OCI-LY7 (cell line): ENCODE data around the gene PANK3. TPM values are rescaled to one million over a fixed set of nuclear protein-coding genes. Genes with fewer than 3 reads are reported as not detected.

Experiments used
- BruUV-seq: library from RNA; stranded (reverse); fragments of 400-500 nt; replicated peaks from 2 replicates; lab custom pipeline; 2021; lab: Mats Ljungman, UMichigan
- CTCF ChIA-PET: fragments of 300-600 bp; sonication (Branson Sonifier 250); formaldehyde crosslinking; loops from one replicate; lab custom pipeline; 2022; ENCODE audit warnings: antibody characterized with exemption; ENCODE audit not compliant: unreplicated experiment; lab: Charles Lee
- POLR2A ChIA-PET: fragments of 300-600 bp; sonication (Branson Sonifier 250); formaldehyde crosslinking; loops from one replicate; lab custom pipeline; 2022; ENCODE audit warnings: antibody characterized with exemption; lab: Charles Lee
- DNase-seq: peaks from one replicate; pipeline ENCODE4 v3.0.0-alpha.2; 2015; ENCODE audit warnings: low spot score
- H2AFZ ChIP-seq: fragments of 200-600 bp; sonication (generic), shearing (Covaris generic); 2 replicates; pipeline ENCODE4 v1.6.1; 2014; ENCODE audit warnings: mild to moderate bottlenecking, antibody characterized with exemption, low read length, moderate library complexity
- H3K27ac ChIP-seq: fragments of 200-600 bp; sonication (generic); 2 replicates; pipeline ENCODE4 v1.5.1; 2014; ENCODE audit warnings: mixed run types, low read depth, mild to moderate bottlenecking, moderate library complexity, low read length, inconsistent platforms; ENCODE audit not compliant: poor library complexity, severe bottlenecking
- H3K36me3 ChIP-seq: fragments of 200-600 bp; sonication (generic); 2 replicates; pipeline ENCODE4 v1.6.1; 2014; ENCODE audit warnings: mild to moderate bottlenecking, antibody characterized with exemption, low read length, moderate library complexity, mixed read lengths; ENCODE audit not compliant: insufficient read depth
- H3K4me1 ChIP-seq: fragments of 200-600 bp; sonication (generic); 2 replicates; pipeline ENCODE4 v1.5.1; 2014; ENCODE audit warnings: mild to moderate bottlenecking, low read length; ENCODE audit not compliant: insufficient read depth, poor library complexity, severe bottlenecking
- H3K4me2 ChIP-seq: fragments of 200-600 bp; sonication (generic); 2 replicates; pipeline ENCODE4 v1.6.1; 2014; ENCODE audit warnings: mild to moderate bottlenecking, low read length
- H3K4me3 ChIP-seq: fragments of 200-600 bp; sonication (generic); 2 replicates; pipeline ENCODE4 v1.5.1; 2014; ENCODE audit warnings: mild to moderate bottlenecking, low read depth, low read length; ENCODE audit not compliant: poor library complexity, severe bottlenecking
- H3K79me2 ChIP-seq: fragments of 200-600 bp; sonication (generic); 2 replicates; pipeline ENCODE4 v1.6.1; 2016; ENCODE audit warnings: low read depth, mild to moderate bottlenecking, low read length, moderate library complexity, mixed read lengths; ENCODE audit not compliant: insufficient read depth
- H3K9me2 ChIP-seq: fragments of 200-600 bp; sonication (generic); 2 replicates; pipeline ENCODE4 v1.6.1; 2016; ENCODE audit warnings: mild to moderate bottlenecking, low read length, mixed read lengths; ENCODE audit not compliant: insufficient read depth
- H3K9me3 ChIP-seq: fragments of 200-600 bp; sonication (generic); 2 replicates; pipeline ENCODE4 v1.6.1; 2014; ENCODE audit warnings: mild to moderate bottlenecking, mixed run types, low read length, mixed read lengths
- H4K20me1 ChIP-seq: fragments of 200-600 bp; sonication (generic); 2 replicates; pipeline ENCODE4 v1.6.1; 2014; ENCODE audit warnings: mild to moderate bottlenecking, antibody characterized with exemption, low read length, moderate library complexity, mixed read lengths; ENCODE audit not compliant: insufficient read depth
- CTCF ChIP-seq: fragments of 200-600 bp; sonication (generic); conservative IDR thresholded peaks from 2 replicates; pipeline ENCODE4 v1.5.1; 2014; ENCODE audit warnings: mild to moderate bottlenecking, antibody characterized with exemption, low read length, moderate library complexity, mixed read lengths
- EZH2phosphoT487 ChIP-seq: fragments of 200-600 bp; sonication (generic); IDR thresholded peaks from 2 replicates; pipeline ENCODE4 v1.6.1; 2018; ENCODE audit warnings: low read depth, borderline replicate concordance, mild to moderate bottlenecking, mixed run types, antibody characterized with exemption, low read length, moderate library complexity, mixed read lengths
- intact Hi-C: fragments of 100-400 bp; cut with micrococcal nuclease; formaldehyde crosslinking; loops from one replicate; pipeline ENCODE4 v1.10.0; 2022; ENCODE audit not compliant: unreplicated experiment
- total RNA-seq, 2 experiments: library from RNA; depleted of rRNA in 1 of 2; stranded (reverse); fragments of >200 nt in 1 of 2; shearing (Covaris generic) in 1 of 2; gene quantifications; 2 replicates each; pipeline ENCODE4 v1.2.3, GENCODE V29; 2014 to 2022

PANK3 gene
- total RNA-seq, 2 experiments from 2014 or later: 33.9 to 76.6 TPM

GRCh38 chr5:168620807-168621206 is 41.6 kb upstream of the PANK3 start:
- Histone ChIP-seq H3K4me1 (no peaks in the 10 kb centered on the region), H3K27ac (no peak overlapping the region), H3K9me3 (no peaks in the 10 kb centered on the region), H3K4me2 (no peak overlapping the region), H3K4me3 (no peak overlapping the region), H3K79me2 (no peaks in the 10 kb centered on the region), H3K9me2 (no peaks in the 10 kb centered on the region), H3K36me3 (no peaks in the 10 kb centered on the region), H2AFZ (no peak overlapping the region), H4K20me1 (no peaks in the 10 kb centered on the region)
- no peak for TF ChIP-seq EZH2phosphoT487
- no peak for TF ChIP-seq CTCF
- ChIA-PET CTCF (no interaction called here), POLR2A (interaction anchor here (0.6 kb wide), 1 partner anchor 1535 kb away, joined by 4 read pairs; no protein-coding TSS in a partner anchor)
- no TSS peak for BruUV-seq
- intact Hi-C loops: no loop called here
- DNase-seq: no peak

GRCh38 chr5:168614661-168615060 is 35.5 kb upstream of the PANK3 start:
- CTCF ChIA-PET: no interaction called here
- Histone ChIP-seq H2AFZ (no peak overlapping the region), H3K4me1 (no peaks in the 10 kb centered on the region), H3K27ac (no peak overlapping the region), H3K36me3 (no peaks in the 10 kb centered on the region), H3K9me3 (no peaks in the 10 kb centered on the region), H3K79me2 (no peaks in the 10 kb centered on the region), H4K20me1 (no peaks in the 10 kb centered on the region), H3K9me2 (no peaks in the 10 kb centered on the region), H3K4me2 (no peak overlapping the region), H3K4me3 (no peak overlapping the region)
- BruUV-seq: no TSS peak
- intact Hi-C loops: no loop called here
- POLR2A ChIA-PET: interaction anchor here (0.5 kb wide), 1 partner anchor 34 kb away, joined by 3 read pairs; no protein-coding TSS in a partner anchor
- TF ChIP-seq EZH2phosphoT487 (no peak), CTCF (no peak)
- DNase-seq: no peak

- CTCF ChIA-PET: no interaction called here
These were observed 34.8 kb upstream of the PANK3 start for GRCh38 chr5:168613996-168614395.

More at GRCh38 chr5:168613996-168614395, 34.8 kb upstream of the PANK3 start:
- POLR2A ChIA-PET: no interaction called here
- no peak overlapping the region for H2AFZ ChIP-seq
- intact Hi-C loops: no loop called here
- H3K36me3 ChIP-seq: no peaks in the 10 kb centered on the region
- no peaks in the 10 kb centered on the region for H3K79me2 ChIP-seq
- H4K20me1 ChIP-seq: no peaks in the 10 kb centered on the region
- H3K4me2 ChIP-seq: no peak overlapping the region
- H3K4me1 ChIP-seq: no peaks in the 10 kb centered on the region
- no peaks in the 10 kb centered on the region for H3K9me2 ChIP-seq
- H3K4me3 ChIP-seq: no peak overlapping the region
- TF ChIP-seq CTCF (no peak), EZH2phosphoT487 (no peak)
- DNase-seq: no peak
- H3K9me3 ChIP-seq: no peaks in the 10 kb centered on the region
- H3K27ac ChIP-seq: no peak overlapping the region
- no TSS peak for BruUV-seq
